Fibroblast of the conjunctiva (primary cell): ENCODE results near the gene ANKRD40.

Source experiments
- DNase-seq: peaks from one replicate; pipeline ENCODE4 v3.0.0-alpha.2; 2010; ENCODE audit warnings: low read depth

Gene ANKRD40

DNA sequence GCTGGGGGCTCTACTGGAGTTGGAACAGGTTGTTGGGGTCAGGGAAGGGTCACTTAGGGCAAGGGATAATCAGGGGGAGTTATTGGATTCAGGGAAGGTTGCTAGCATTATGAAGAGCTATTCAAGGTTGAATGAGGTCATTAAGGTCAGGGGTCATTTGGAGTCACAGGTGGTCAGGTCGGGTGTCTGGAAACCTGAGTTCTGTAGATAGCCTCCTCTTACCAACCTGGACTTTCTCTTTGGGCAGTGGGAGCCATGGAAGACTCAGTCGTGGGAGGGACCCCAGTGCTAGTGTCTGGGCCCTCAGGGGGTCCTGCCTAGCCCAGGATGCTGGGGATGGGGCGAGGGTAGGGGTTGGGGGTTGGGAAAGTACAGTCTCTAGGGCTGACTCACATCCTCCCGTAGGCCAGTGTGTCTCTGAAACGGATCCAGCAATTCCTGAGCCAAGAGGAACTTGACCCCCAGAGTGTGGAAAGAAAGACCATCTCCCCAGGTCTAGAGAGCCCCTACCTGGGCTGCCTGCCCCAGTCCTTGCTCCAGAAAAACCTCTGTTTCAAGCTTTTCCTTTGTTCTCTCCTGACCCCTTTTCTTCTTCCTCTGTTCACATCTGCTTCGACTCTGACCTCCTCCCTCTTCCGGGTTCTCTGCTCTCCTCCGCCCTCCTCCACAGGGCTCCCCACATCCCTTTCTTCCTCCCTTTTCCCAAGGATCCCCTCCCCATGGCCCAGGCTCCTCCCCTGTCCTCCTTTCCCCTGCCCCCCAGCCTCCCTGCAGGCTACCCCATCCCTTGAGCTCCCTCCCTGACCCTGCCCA, 39.5 kb downstream of the ANKRD40 start:
- DNase-seq = no peak

- no peak for DNase-seq
Observed at GRCh38 chr17:50667259-50668024, 40.3 kb downstream of the ANKRD40 start.

GRCh38 chr17:50666316-50666715, 41.4 kb downstream of the ANKRD40 start:
- DNase-seq = no peak

GRCh38 chr17:50665838-50666237, 41.9 kb downstream of the ANKRD40 start:
- DNase-seq = no peak

DNA sequence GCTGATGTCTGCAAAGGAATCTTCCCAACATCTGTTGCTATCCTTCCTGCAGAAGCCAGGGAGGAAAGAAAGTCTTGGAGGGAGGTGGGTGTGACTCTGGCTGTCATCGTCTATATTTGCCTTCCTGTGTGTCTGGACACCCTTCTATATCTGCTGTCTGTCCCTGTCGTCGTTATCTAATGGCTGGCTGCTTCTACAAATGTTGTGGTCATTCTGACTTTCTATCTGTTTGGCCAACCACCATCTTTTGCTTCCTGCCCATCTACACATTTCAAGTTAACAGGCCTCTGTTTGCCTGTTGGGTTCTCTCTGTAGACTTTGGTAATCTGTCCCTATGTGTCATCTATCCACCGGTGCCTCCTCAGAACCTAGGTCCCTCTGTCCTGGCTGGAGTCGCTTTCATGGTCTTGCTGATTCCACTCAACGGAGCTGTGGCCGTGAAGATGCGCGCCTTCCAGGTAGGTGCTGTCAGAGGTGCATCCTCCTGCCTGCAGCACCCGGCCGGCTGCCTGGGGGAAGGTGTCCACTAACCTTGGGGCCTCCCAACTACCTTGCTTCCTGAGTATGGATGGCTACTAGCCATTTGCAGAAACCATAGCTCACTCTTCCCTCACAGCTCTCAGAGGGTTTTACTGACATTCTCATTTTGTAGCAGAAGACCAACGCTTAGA, 42.8 kb downstream of the ANKRD40 start:
- no peak for DNase-seq

GRCh38 chr17:50663812-50664374, 43.8 kb downstream of the ANKRD40 start:
- no peak for DNase-seq

DNA sequence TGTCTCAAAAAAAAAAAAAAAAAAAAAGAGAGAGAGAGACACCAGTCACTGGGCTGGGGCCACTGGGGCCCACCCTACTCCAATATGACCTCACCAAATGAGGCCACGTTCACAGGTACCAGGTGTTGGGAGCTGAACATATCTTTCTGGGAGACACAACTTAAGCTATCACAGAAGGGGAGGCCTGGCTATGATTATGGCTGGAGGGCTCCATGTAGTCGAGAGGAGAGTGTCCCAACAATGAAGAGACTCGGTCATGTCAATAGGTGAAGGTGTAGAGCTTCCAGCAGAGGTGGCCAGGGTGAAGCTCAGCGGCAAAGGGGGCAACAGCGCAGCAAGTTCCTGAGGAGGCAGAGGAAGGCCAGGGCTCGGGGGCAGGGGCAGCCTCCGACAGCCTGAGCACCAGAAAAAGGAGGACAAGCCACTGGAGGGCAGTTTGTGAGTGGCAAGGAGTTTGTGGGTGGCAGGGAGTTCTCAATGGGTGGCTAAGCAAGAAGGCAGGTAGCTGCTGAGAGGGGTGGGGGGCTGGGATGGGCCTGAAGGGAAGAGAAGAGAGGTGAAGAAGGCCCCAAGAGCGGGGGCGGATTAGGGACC, 45.0 kb downstream of the ANKRD40 start:
- DNase-seq = no peak

- DNase-seq = peak; percentile 78
Observed at GRCh38 chr17:50661795-50662391, 45.8 kb downstream of the ANKRD40 start.

- DNase-seq = no peak
Observed at GRCh38 chr17:50661348-50661747, 46.4 kb downstream of the ANKRD40 start.

DNA sequence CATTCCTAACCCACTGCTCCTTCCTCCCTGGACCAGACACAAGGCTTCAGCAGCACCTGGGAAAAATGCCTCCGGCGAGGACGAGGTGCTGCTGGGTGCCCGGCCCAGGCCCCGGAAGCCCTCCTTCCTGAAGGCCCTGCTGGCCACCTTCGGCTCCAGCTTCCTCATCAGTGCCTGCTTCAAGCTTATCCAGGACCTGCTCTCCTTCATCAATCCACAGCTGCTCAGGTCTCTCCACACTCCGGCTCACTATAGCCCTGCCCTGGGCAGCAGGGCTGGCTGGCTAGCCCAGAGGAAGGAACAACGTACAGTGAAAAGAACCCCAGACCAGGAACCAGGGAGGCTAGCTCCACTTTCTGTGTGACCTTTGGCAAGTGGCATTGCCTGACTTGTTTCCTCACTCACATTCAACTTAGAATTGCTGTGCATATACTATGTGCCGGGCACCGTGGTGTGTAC, 46.8 kb downstream of the ANKRD40 start:
- DNase-seq = no peak

DNA sequence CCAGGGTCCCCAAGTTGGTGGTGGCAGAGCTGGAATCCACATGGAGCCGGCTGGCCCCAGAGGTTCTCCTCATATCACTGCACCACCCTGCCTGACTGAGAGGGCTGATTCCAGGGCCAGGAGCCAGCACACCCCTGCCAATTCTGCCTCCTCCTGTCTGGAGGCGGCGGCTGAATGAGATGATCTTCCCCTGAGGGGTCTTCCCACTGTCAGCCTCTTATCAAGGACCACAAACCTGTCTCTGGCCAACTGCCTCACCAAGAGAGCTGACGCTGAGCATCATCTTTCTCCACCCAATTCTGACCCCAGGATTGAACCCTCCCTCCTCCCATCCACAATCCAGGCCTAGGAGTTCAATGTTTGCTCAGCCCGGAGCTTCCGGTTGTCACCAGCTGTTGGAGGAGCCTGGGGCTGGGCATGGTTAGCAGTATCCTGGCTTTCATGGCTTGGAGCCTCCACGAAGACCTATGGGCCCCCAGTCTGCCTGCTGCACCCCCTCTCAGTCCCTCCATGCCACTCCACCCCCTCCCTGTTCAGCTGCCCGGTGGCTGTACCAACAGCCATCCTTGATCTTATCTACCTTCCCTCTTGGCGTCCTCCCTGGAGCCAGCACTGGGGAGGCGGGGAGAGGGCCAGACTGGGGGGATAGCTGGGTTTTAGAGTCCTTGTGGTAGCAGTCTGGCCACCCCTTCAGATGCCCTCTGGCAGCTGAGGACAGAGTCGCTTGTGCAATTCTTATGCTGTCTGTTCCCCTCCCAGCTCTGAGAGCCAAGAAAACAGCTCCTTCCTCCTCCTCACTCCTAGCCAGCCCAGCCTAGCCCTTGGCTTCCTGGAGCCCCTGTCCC, 47.5 kb downstream of the ANKRD40 start:
- DNase-seq = no peak

GRCh38 chr17:50659179-50659578, 48.5 kb downstream of the ANKRD40 start:
- no peak for DNase-seq

- DNase-seq = no peak
Observed at GRCh38 chr17:50658616-50659015, 49.1 kb downstream of the ANKRD40 start.

DNA sequence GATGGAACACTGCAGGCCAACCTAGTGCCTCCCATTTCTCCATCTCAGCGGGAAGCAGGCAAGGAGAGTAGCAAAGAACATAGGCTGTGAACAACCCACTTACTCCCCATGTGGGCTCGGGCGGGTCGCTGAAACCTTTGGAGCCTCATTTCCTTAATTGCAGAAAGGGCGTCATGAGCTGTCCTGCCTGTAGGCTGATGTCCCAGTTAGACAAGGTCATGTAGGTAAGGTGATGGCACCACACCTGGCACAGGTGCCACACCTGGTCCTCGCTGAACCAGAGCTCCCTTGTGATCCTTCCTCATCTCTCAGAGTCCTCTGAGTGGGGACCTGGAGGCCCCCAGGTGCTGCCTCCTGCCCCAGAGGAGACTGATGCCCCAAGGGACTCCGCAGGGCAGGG, 50.1 kb downstream of the ANKRD40 start:
- no peak for DNase-seq

- DNase-seq = no peak
Observed at GRCh38 chr17:50657054-50657453, 50.7 kb downstream of the ANKRD40 start.

DNA sequence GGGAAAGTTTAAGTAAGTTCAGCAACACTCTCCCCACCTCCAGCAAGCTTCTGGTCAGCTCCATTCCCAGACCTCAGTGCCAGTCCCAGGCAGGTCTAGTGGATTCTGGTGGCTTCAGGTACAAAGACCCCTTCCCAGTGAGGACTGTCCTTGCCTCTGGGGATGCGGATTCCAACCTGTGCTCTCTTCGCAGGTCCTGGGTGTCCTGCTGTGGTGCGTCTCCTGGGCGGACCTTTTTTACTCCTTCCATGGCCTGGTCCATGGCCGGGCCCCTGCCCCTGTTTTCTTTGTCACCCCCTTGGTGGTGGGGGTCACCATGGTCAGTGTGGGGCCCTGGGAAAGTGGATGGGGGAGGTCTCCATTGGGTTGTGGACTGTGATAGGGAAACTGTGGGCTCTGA, 51.2 kb downstream of the ANKRD40 start:
- no peak for DNase-seq

DNA sequence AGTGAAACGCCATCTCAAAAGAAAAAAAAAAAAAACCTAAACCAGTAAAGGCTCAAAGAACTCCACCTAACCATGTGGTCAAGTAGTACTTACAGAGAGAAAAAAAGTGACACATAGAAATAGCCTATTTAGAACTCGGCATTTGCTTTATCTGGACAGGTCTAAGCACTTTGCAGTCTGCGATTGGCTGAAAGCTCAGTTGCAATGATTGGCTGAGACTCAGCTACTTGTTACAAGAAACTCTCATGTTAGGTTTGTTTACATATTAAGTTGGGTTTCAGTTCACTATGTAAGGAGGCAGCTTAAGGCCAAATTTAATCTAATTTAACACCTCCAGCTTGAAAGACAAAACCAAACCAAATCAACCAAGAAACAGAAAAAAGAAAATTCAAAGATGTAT, 54.0 kb downstream of the ANKRD40 start:
- no peak for DNase-seq

DNA sequence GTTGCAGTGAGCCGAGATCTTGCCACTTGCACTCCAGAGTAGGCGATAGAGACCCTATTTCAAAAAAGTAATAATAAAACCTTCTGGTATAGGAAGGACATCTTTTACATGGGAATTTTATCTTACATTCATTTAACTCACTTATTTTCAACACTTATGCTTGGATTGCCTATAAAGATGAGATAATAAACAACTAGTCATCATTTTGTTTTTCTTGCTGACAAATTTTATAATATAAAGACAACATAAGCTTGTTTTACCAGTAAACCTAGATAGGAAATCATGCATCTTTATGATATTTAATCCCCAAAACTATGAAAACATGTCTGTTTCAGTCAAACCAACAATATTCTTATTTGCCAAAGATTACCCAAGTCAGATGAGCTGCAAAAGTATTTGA, 56.1 kb downstream of the ANKRD40 start:
- no peak for DNase-seq

- no peak for DNase-seq
Observed at GRCh38 chr17:50649042-50649908, 58.4 kb downstream of the ANKRD40 start.

GRCh38 chr17:50647187-50647586, 60.5 kb downstream of the ANKRD40 start:
- DNase-seq = no peak
